Measurements from ENCODE around the gene DNAJC11.
"Not testable (repeated sequence)": the region's sequence is repeated elsewhere in the genome, so short reads cannot be mapped to it uniquely, and the experiment has no call there.

The DNAJC11 gene

GRCh38 chr1:6623269-6623965, 78.2 kb downstream of the DNAJC11 start:
- DNase-seq, result no peak

GRCh38 chr1:6622396-6623152, 79.0 kb downstream of the DNAJC11 start:
- no peak for DNase-seq

- DNase-seq, result no peak
These were observed 79.9 kb downstream of the DNAJC11 start for GRCh38 chr1:6621429-6622391.

- no peak for DNase-seq
These were observed 82.6 kb downstream of the DNAJC11 start for GRCh38 chr1:6619045-6619444.

GRCh38 chr1:6614929-6615785, 86.5 kb downstream of the DNAJC11 start:
- DNase-seq, result no peak

- no peak for DNase-seq
These were observed 87.3 kb downstream of the DNAJC11 start for GRCh38 chr1:6614019-6614928.

- peak; percentile 92 for DNase-seq
These were observed 88.1 kb downstream of the DNAJC11 start, which contains the start of gene PHF13 for GRCh38 chr1:6613361-6614018. TSS of gene PHF13 (plus strand) at chr1:6613731. CDS start at chr1:6614067, 336 bp downstream.

GRCh38 chr1:6612641-6613360, 88.8 kb downstream of the DNAJC11 start:
- no peak for DNase-seq

GRCh38 chr1:6603915-6604558, 97.6 kb downstream of the DNAJC11 start:
- DNase-seq, result no peak

- no peak for DNase-seq
These were observed 98.2 kb downstream of the DNAJC11 start for GRCh38 chr1:6603238-6603914.

GRCh38 chr1:6602669-6603237, 98.9 kb downstream of the DNAJC11 start, which contains the start of gene KLHL21:
TSS of gene KLHL21 (minus strand) at chr1:6602869. CDS start at chr1:6602817, 52 bp downstream.
- peak; percentile 23 for DNase-seq

GRCh38 chr1:6601923-6602668, 99.5 kb downstream of the DNAJC11 start:
- DNase-seq, result no peak

- peak; percentile 24 for DNase-seq
These were observed 100.3 kb downstream of the DNAJC11 start for GRCh38 chr1:6601049-6601922.

GRCh38 chr1:6600410-6601048, 101.1 kb downstream of the DNAJC11 start:
- DNase-seq, result no peak

GRCh38 chr1:6599991-6600390, 101.6 kb downstream of the DNAJC11 start:
- not testable (repeated sequence) for DNase-seq
